Measurements from ENCODE around the gene FPGT. TPM values are rescaled to one million over a fixed set of nuclear protein-coding genes. Genes with fewer than 3 reads are reported as not detected.

Gene FPGT
- total and polyA plus RNA-seq, 2 of the 13 experiments (the other 11 are each of a cell fraction or from before 2014, with no cell fraction given), result 4.3 to 9.8 TPM

DNA sequence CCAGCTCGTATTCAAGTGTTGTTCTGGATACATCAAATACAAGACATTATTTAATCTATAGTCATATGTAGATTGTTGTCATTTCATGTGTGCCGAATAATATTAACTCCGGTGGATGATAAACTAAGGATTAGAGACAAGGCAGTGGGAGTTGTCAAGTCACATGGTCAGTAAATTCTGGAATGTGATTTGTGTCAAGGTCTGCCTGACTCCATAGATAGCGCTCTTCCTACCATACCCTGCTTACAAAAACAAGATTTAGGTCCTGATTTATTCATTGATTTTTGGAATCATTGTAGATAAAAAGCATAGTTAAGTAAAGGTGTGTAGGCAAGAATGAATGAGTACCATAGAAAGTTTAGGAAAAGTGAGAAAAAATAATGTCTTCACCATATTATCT lies 39.7 kb downstream of the FPGT start:
- FAIRE-seq (no peak), DNase-seq (ENCODE audit: low spot score) (no peak), ATAC-seq (no peak)
- Histone ChIP-seq H3K79me2 (ENCODE audit: insufficient read depth, low read length) (no peaks in the 10 kb centered on the region), H3K4me3 (replicated peaks in 1 of 3; ENCODE audit: insufficient read depth in 1 of 3, low read depth in 2 of 3, low read length in 3 of 3) (no peak overlapping the region), H3K4me2 (ENCODE audit: low read depth, low read length) (no peak overlapping the region), H3K27ac (ENCODE audit: extremely low read length, insufficient read depth, low read length) (no peak overlapping the region), H3K36me3 (replicated peaks in 1 of 2; ENCODE audit: control insufficient read depth in 1 of 2, insufficient read depth in 2 of 2, low read length in 2 of 2) (no peaks in the 10 kb centered on the region), H3K27me3 (ENCODE audit: control insufficient read depth in 1 of 2, insufficient read depth in 2 of 2, low read length in 2 of 2) (no peaks in the 10 kb centered on the region), H3K9me3 (ENCODE audit: low read length) (no peaks in the 10 kb centered on the region), H3K4me1 (ENCODE audit: insufficient read depth, low read length) (no peaks in the 10 kb centered on the region), H2AFZ (ENCODE audit: low read length) (no peak overlapping the region), H4K20me1 (ENCODE audit: insufficient read depth, low read length) (no peaks in the 10 kb centered on the region), H3K9ac (ENCODE audit: insufficient read depth, low read depth, low read length) (no peak overlapping the region)
- TF ChIP-seq, protein P1, sequence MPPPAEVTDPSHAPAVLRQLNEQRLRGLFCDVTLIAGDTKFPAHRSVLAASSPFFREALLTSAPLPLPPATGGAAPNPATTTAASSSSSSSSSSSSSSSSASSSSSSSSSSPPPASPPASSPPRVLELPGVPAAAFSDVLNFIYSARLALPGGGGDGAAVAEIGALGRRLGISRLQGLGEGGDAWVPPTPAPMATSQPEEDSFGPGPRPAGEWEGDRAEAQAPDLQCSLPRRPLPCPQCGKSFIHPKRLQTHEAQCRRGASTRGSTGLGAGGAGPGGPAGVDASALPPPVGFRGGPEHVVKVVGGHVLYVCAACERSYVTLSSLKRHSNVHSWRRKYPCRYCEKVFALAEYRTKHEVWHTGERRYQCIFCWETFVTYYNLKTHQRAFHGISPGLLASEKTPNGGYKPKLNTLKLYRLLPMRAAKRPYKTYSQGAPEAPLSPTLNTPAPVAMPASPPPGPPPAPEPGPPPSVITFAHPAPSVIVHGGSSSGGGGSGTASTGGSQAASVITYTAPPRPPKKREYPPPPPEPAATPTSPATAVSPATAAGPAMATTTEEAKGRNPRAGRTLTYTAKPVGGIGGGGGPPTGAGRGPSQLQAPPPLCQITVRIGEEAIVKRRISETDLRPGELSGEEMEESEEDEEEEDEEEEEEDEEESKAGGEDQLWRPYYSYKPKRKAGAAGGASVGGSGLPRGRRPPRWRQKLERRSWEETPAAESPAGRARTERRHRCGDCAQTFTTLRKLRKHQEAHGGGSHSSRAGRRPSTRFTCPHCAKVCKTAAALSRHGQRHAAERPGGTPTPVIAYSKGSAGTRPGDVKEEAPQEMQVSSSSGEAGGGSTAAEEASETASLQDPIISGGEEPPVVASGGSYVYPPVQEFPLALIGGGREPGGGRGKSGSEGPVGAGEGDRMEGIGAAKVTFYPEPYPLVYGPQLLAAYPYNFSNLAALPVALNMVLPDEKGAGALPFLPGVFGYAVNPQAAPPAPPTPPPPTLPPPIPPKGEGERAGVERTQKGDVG (CRISPR knock-in tag; IDR thresholded peaks at IDR 0.05; ENCODE audit: borderline replicate concordance), result no peak
- TF ChIP-seq MIXL1 (CRISPR knock-in tag; IDR thresholded peaks at IDR 0.05) (no peak), DNMT1 (CRISPR knock-in tag; IDR thresholded peaks at IDR 0.05) (no peak), RARA (CRISPR knock-in tag; IDR thresholded peaks at IDR 0.05) (no peak), ZNF274 (CRISPR knock-in tag; IDR thresholded peaks at IDR 0.05) (no peak), ZNF746 (CRISPR knock-in tag; IDR thresholded peaks at IDR 0.05) (no peak), POLR2AphosphoS5 (IDR thresholded peaks at IDR 0.05; ENCODE audit: low read depth, low read length) (no peak), SP1 (IDR thresholded peaks at IDR 0.05) (no peak), SP1 (CRISPR knock-in tag; IDR thresholded peaks at IDR 0.05) (no peak), DR1 (CRISPR knock-in tag; IDR thresholded peaks at IDR 0.05) (no peak), GLI4 (CRISPR knock-in tag; IDR thresholded peaks at IDR 0.05; ENCODE audit: borderline replicate concordance) (no peak), ZMYM3 (CRISPR knock-in tag; IDR thresholded peaks at IDR 0.05) (no peak)
- TF ChIP-seq, protein P2, sequence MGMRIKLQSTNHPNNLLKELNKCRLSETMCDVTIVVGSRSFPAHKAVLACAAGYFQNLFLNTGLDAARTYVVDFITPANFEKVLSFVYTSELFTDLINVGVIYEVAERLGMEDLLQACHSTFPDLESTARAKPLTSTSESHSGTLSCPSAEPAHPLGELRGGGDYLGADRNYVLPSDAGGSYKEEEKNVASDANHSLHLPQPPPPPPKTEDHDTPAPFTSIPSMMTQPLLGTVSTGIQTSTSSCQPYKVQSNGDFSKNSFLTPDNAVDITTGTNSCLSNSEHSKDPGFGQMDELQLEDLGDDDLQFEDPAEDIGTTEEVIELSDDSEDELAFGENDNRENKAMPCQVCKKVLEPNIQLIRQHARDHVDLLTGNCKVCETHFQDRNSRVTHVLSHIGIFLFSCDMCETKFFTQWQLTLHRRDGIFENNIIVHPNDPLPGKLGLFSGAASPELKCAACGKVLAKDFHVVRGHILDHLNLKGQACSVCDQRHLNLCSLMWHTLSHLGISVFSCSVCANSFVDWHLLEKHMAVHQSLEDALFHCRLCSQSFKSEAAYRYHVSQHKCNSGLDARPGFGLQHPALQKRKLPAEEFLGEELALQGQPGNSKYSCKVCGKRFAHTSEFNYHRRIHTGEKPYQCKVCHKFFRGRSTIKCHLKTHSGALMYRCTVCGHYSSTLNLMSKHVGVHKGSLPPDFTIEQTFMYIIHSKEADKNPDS (CRISPR knock-in tag; IDR thresholded peaks at IDR 0.05), result no peak
- ChIA-PET POLR2A (no interaction called here), CTCF (ENCODE audit: low intra/inter-chr PET ratio, low total read pairs) (no interaction called here)
- BruUV-seq (replicated peaks), result no TSS peak
- under 1% methylated on average over 4 of the region's 4 CpGs for WGBS (ENCODE audit: low lambda C conversion rate)
- in situ Hi-C loops (cut with HindIII; ENCODE audit: extremely low pct_ligation_motif_present, low pct_unique_long_range_greater_than_20kb) (no loop called here), intact Hi-C loops (cut with micrococcal nuclease; ENCODE audit: unreplicated experiment) (no loop called here)
